Thyroid gland (tissue), 4 donors: ENCODE measurements around the gene GLRX. TPM values are rescaled to one million over a fixed set of nuclear protein-coding genes. Genes with fewer than 3 reads are reported as not detected.
A peak's percentile ranks its signal among the peaks of the same experiment; 100 is the strongest.

Source experiments
- DNase-seq, 2 donors: peaks; one replicate each; pipeline ENCODE4 v3.0.0-alpha.2; 2019
- H3K27ac ChIP-seq, 3 donors: fragments of 200-600 bp; sonication (generic); 1 replicate in 2 of 3; 2 replicates in 1 of 3; pipeline ENCODE4 v1.5.1; 2016 to 2019; ENCODE audit warnings: mild to moderate bottlenecking in 1 of 3, moderate library complexity in 1 of 3
- H3K27me3 ChIP-seq: fragments of 200-600 bp; sonication (generic); one replicate; pipeline ENCODE4 v1.5.1; 2019
- H3K36me3 ChIP-seq, 2 donors: fragments of 200-600 bp; sonication (generic); one replicate each; pipeline ENCODE4 v1.5.1; 2016 to 2019
- H3K4me1 ChIP-seq, 2 donors: fragments of 200-600 bp; sonication (generic); one replicate each; pipeline ENCODE4 v1.5.1; 2017 to 2019
- H3K4me3 ChIP-seq, 3 donors: fragments of 200-600 bp; sonication (generic); replicated peaks in 1 of 3; 1 replicate in 2 of 3; 2 replicates in 1 of 3; pipeline ENCODE4 v1.5.1; 2016; ENCODE audit warnings: mild to moderate bottlenecking in 1 of 3
- H3K9me3 ChIP-seq: fragments of 200-600 bp; sonication (generic); one replicate; pipeline ENCODE4 v1.5.1; 2017
- CTCF ChIP-seq, 6 experiments: fragments of 200-600 bp in 3 of 6; fragments of 450-650 bp in 3 of 6; sonication (generic) in 3 of 6; IDR thresholded peaks; one replicate each; pipeline ENCODE4 v1.5.1; 2016 to 2019; ENCODE audit warnings: antibody characterized with exemption in 6 of 6, mild to moderate bottlenecking in 2 of 6, inconsistent platforms in 1 of 6, moderate library complexity in 1 of 6
- POLR2A ChIP-seq, 2 donors: fragments of 450-650 bp; IDR thresholded peaks; one replicate each; pipeline ENCODE4 v1.6.1; 2017; ENCODE audit warnings: antibody characterized with exemption in 2 of 2, mild to moderate bottlenecking in 2 of 2, moderate library complexity in 1 of 2
- WGBS, 2 donors: methylation state at CpG; one replicate each; pipeline ENCODE4 v1.1.5; 2017; 5-methylcytosine and 5-hydroxymethylcytosine counted together
- intact Hi-C: fragments of 100-400 bp; cut with DNase I; formaldehyde crosslinking; loops from one replicate; pipeline ENCODE4 v1.15.1; 2023
- total RNA-seq, 4 donors: library from RNA; depleted of rRNA; stranded (reverse); fragments of >200 nt; gene quantifications; one replicate each; pipeline ENCODE4 v1.2.3, GENCODE V29; 2016

The GLRX gene
- total RNA-seq, 4 donors from 2014 or later = 30.1 to 68.7 (median 37.7) TPM

- H3K4me1 ChIP-seq = peaks cover 4 to 21% of the 10 kb centered on the region in 2 donors
- TF ChIP-seq POLR2A (IDR thresholded peaks at IDR 0.05) (no peak), CTCF (IDR thresholded peaks at IDR 0.05) (no peak)
- H3K4me3 ChIP-seq = no peak overlapping the region
- no peak for DNase-seq
- 84 to 92% methylated on average over 1 of the region's 1 CpG for WGBS, 2 donors
- H3K27ac ChIP-seq = peak overlapping the region; percentile 33 to 80 (median 72)
- H3K27me3 ChIP-seq = no peaks in the 10 kb centered on the region
- no peaks in the 10 kb centered on the region for H3K9me3 ChIP-seq
- H3K36me3 ChIP-seq = no peaks in the 10 kb centered on the region
- intact Hi-C loops = no loop called here
These were observed 14.0 kb upstream of the GLRX start for GRCh38 chr5:95836544-95836943.

- no peaks in the 10 kb centered on the region for H3K9me3 ChIP-seq
- intact Hi-C loops = no loop called here
- DNase-seq = no peak
- H3K4me1 ChIP-seq = peaks cover 4 to 21% of the 10 kb centered on the region in 2 donors
- 49 to 64% methylated on average over 10 of the region's 10 CpGs for WGBS, 2 donors
- no peaks in the 10 kb centered on the region for H3K36me3 ChIP-seq
- peak overlapping the region; percentile 33 to 80 (median 72) for H3K27ac ChIP-seq
- H3K27me3 ChIP-seq = no peaks in the 10 kb centered on the region
- no peak for TF ChIP-seq POLR2A (IDR thresholded peaks at IDR 0.05)
- no peak for TF ChIP-seq CTCF (IDR thresholded peaks at IDR 0.05)
- no peak overlapping the region for H3K4me3 ChIP-seq
These were observed 13.3 kb upstream of the GLRX start for GRCh38 chr5:95835682-95836385.

GRCh38 chr5:95832664-95833063 lies 10.1 kb upstream of the GLRX start:
- intact Hi-C loops = no loop called here
- no peaks in the 10 kb centered on the region for H3K9me3 ChIP-seq
- H3K27ac ChIP-seq = no peak overlapping the region

GRCh38 chr5:95830226-95830625 lies 7.7 kb upstream of the GLRX start:
- intact Hi-C loops = no loop called here
- Histone ChIP-seq H3K36me3 (no peaks in the 10 kb centered on the region), H3K4me3 (no peak overlapping the region), H3K4me1 (peaks cover 0 to 6% of the 10 kb centered on the region in 2 donors), H3K27me3 (no peaks in the 10 kb centered on the region), H3K27ac (no peak overlapping the region), H3K9me3 (no peaks in the 10 kb centered on the region)
- 98% methylated on average over 2 of the region's 2 CpGs for WGBS, 2 donors
- DNase-seq = no peak
- no peak for TF ChIP-seq CTCF (IDR thresholded peaks at IDR 0.05)

More at GRCh38 chr5:95832664-95833063, 10.1 kb upstream of the GLRX start:
- H3K4me3 ChIP-seq = no peak overlapping the region
- H3K27me3 ChIP-seq = no peaks in the 10 kb centered on the region
- H3K36me3 ChIP-seq = no peaks in the 10 kb centered on the region
- H3K4me1 ChIP-seq = peaks cover 4 to 21% of the 10 kb centered on the region in 2 donors
- no peak for DNase-seq
- no peak for TF ChIP-seq POLR2A (IDR thresholded peaks at IDR 0.05)
- TF ChIP-seq CTCF (IDR thresholded peaks at IDR 0.05) = no peak

- no peaks in the 10 kb centered on the region for H3K36me3 ChIP-seq
- H3K9me3 ChIP-seq = no peaks in the 10 kb centered on the region
- TF ChIP-seq CTCF (IDR thresholded peaks at IDR 0.05) (no peak), POLR2A (IDR thresholded peaks at IDR 0.05) (no peak)
- intact Hi-C loops = no loop called here
- H3K27ac ChIP-seq = no peak overlapping the region
- 79 to 83% methylated on average over 3 of the region's 3 CpGs for WGBS, 2 donors
- H3K4me1 ChIP-seq = peaks cover 0 to 14% of the 10 kb centered on the region in 2 donors
- no peak overlapping the region for H3K4me3 ChIP-seq
- no peak for DNase-seq
- H3K27me3 ChIP-seq = no peaks in the 10 kb centered on the region
These were observed 5.3 kb upstream of the GLRX start for GRCh38 chr5:95827892-95828246.
